Measurements from ENCODE around the gene SPAG16.

Gene SPAG16

DNA sequence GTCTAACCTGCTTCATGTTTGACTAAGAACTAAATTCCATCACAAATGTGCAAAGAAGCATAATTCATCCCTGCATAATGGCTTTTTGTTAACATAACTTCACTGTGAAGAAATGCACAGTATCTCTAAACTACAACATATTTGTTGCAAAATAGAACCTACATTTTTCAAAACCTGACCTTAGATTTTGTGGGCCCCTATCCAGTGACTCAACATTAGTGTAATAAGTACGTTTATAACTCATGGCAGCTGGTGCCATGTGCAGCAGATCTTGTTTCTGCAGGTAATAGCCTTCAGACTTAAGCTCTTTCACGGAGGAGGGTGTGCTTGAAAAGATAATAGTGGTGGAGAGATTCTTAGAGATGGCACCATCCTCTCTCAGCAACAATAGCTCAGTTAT is 1098.0 kb downstream of the SPAG16 start:
- Histone ChIP-seq H3K9me3 (no peaks in the 10 kb centered on the region), H3K27me3 (no peaks in the 10 kb centered on the region), H3K4me1 (peaks cover 0 to 17% (median 5%) of the 10 kb centered on the region in 4 donors), H3K4me3 (no peak overlapping the region), H3K27ac (no peak overlapping the region), H3K36me3 (no peaks in the 10 kb centered on the region)
- DNase-seq, result no peak
- intact Hi-C loops (cut with DNase I; ENCODE audit: low total_unique reads), result no loop called here
- TF ChIP-seq CTCF (IDR thresholded peaks at IDR 0.05), result no peak

- no peaks in the 10 kb centered on the region for H3K36me3 ChIP-seq
- DNase-seq, result no peak
- H3K27ac ChIP-seq, result no peak overlapping the region
- H3K27me3 ChIP-seq, result no peaks in the 10 kb centered on the region
- no peak overlapping the region for H3K4me3 ChIP-seq
- intact Hi-C loops (cut with DNase I; ENCODE audit: low total_unique reads), result no loop called here
- TF ChIP-seq CTCF (IDR thresholded peaks at IDR 0.05), result no peak
- H3K4me1 ChIP-seq, result no peaks in the 10 kb centered on the region
- no peaks in the 10 kb centered on the region for H3K9me3 ChIP-seq
Measured at GRCh38 chr2:214386720-214387119, 1102.5 kb downstream of the SPAG16 start.

DNA sequence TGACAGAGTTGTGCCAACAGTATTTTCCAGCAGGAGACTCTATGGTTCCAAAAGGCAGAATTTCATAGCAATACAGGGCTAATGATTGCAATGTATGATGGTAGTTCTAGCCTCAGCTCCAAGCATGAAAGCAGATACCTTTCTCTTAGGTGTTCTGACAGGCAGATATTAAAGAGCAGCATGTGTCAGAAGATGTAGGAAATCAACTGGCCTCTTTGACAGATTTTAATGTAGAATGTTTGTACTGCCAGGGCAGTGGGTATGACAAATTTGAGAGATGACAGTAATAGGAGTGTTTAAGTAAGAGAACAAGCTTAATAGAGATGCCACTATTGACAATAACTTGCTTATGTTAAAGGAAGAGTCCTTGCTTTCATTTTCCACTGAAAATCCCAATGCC is 1105.1 kb downstream of the SPAG16 start:
- intact Hi-C loops (cut with DNase I; ENCODE audit: low total_unique reads), result no loop called here
- Histone ChIP-seq H3K4me3 (no peak overlapping the region), H3K27me3 (no peaks in the 10 kb centered on the region), H3K4me1 (no peaks in the 10 kb centered on the region), H3K36me3 (no peaks in the 10 kb centered on the region), H3K27ac (no peak overlapping the region), H3K9me3 (no peaks in the 10 kb centered on the region)
- DNase-seq, result no peak
- TF ChIP-seq CTCF (IDR thresholded peaks at IDR 0.05), result no peak

GRCh38 chr2:214393796-214394195 is 1109.5 kb downstream of the SPAG16 start:
- intact Hi-C loops (cut with DNase I; ENCODE audit: low total_unique reads), result no loop called here
- no peak for TF ChIP-seq CTCF (IDR thresholded peaks at IDR 0.05)
- no peaks in the 10 kb centered on the region for H3K27me3 ChIP-seq

GRCh38 chr2:214395040-214395439 is 1110.8 kb downstream of the SPAG16 start:
- no peak for TF ChIP-seq CTCF (IDR thresholded peaks at IDR 0.05)
- no peak overlapping the region for H3K27ac ChIP-seq
- peaks cover 0 to 4% (median 0%) of the 10 kb centered on the region in 4 donors for H3K4me1 ChIP-seq
- H3K36me3 ChIP-seq, result no peaks in the 10 kb centered on the region
- H3K27me3 ChIP-seq, result no peaks in the 10 kb centered on the region
- no peak for DNase-seq
- no peak overlapping the region for H3K4me3 ChIP-seq
- intact Hi-C loops (cut with DNase I; ENCODE audit: low total_unique reads), result no loop called here
- no peaks in the 10 kb centered on the region for H3K9me3 ChIP-seq

More at GRCh38 chr2:214393796-214394195, 1109.5 kb downstream of the SPAG16 start:
- H3K4me1 ChIP-seq, result peaks cover 0 to 4% (median 0%) of the 10 kb centered on the region in 4 donors
- no peak for DNase-seq
- H3K4me3 ChIP-seq, result no peak overlapping the region
- H3K9me3 ChIP-seq, result no peaks in the 10 kb centered on the region
- H3K27ac ChIP-seq, result no peak overlapping the region
- no peaks in the 10 kb centered on the region for H3K36me3 ChIP-seq

DNA sequence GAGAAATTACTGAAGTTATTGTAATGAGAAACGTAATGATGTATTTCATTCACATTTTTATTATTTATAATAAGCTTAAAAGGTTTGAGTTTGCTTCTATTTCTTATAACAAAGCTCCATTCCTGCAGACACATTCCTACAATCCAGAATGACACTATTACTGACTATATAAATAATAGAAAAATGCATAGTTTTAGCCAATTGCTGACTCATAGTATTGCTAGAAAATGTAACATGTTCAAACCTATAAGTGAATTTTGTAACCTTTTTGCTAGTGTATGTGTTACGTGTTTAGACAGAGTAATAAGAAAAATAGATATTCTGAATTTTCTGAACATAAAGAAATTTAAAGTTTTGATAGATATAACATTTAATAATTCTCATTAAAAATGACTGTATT is 1117.3 kb downstream of the SPAG16 start:
- H3K9me3 ChIP-seq, result no peaks in the 10 kb centered on the region

More for the DNA sequence above, 1117.3 kb downstream of the SPAG16 start:
- DNase-seq, result no peak
- no peak overlapping the region for H3K4me3 ChIP-seq
- H3K27me3 ChIP-seq, result no peaks in the 10 kb centered on the region
- no peaks in the 10 kb centered on the region for H3K36me3 ChIP-seq
- TF ChIP-seq CTCF (IDR thresholded peaks at IDR 0.05), result no peak
- intact Hi-C loops (cut with DNase I; ENCODE audit: low total_unique reads), result no loop called here
- peaks cover 0 to 4% (median 0%) of the 10 kb centered on the region in 4 donors for H3K4me1 ChIP-seq
- no peak overlapping the region for H3K27ac ChIP-seq

Data from tibial artery (tissue), 4 donors.